ENCODE data around the gene CDK19. TPM values are rescaled to one million over a fixed set of nuclear protein-coding genes. Genes with fewer than 3 reads are reported as not detected.
"Not testable (repeated sequence)": the region's sequence is repeated elsewhere in the genome, so short reads cannot be mapped to it uniquely, and the experiment has no call there.

CDK19 gene
- total and polyA plus RNA-seq, 2 experiments from 2014 or later, result 3.3 to 11.2 TPM

DNA sequence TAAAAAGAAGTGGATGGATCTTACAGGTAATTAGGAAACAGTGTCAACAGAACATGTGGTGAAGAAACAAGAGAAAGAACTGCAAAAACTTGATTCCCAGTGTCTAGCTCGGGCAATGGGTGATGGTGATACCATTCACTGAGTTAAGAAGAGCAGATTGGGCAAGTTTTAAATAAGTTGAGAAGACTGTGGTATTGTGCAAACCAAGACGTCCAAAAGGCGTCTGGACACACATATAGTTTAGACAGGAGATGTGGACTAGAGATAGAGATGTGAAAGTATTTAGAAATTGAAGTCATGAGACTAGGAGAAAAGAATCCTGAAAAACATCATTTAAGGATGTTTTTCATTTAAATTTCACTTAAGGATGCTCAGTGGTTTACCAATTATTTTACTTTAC, 53.9 kb downstream of the CDK19 start:
- Histone ChIP-seq H4K20me1 (ENCODE audit: insufficient read depth) (no peaks in the 10 kb centered on the region), H2AFZ (no peak overlapping the region), H3K4me3 (no peak overlapping the region), H3K4me1 (ENCODE audit: insufficient read depth) (no peaks in the 10 kb centered on the region), H3F3A (ENCODE audit: insufficient read depth) (no peaks in the 10 kb centered on the region), H3K9me2 (ENCODE audit: insufficient read depth) (no peaks in the 10 kb centered on the region), H3K27me3 (replicated peaks; ENCODE audit: insufficient read depth) (no peaks in the 10 kb centered on the region), H3K9ac (no peak overlapping the region), H3K27ac (no peak overlapping the region), H3K4me2 (ENCODE audit: unreplicated experiment) (no peak overlapping the region), H3K79me2 (ENCODE audit: insufficient read depth) (no peaks in the 10 kb centered on the region; the same call in 1 of the 2 replicates), H3K36me3 (ENCODE audit: low read depth) (0 out of 2 replicates have a peak, but pooled peaks cover 2% of the 10 kb centered on the region), H3K9me3 (ENCODE audit: low read depth) (no peaks in the 10 kb centered on the region)
- TF ChIP-seq EZH2 (IDR thresholded peaks at IDR 0.05; ENCODE audit: insufficient read depth, poor library complexity, severe bottlenecking), result no peak
- TF ChIP-seq EZH2phosphoT487 (IDR thresholded peaks at IDR 0.05; ENCODE audit: insufficient read depth, low read depth), result no peak
- no peak for DNase-seq
- in situ Hi-C loops (cut with MboI), result no loop called here
- 85% methylated on average over 3 of the region's 3 CpGs for WGBS, 2 experiments (ENCODE audit: low coverage in 1 of 2, low lambda C conversion rate in 2 of 2, missing lambda C conversion rate in 2 of 2)

DNA sequence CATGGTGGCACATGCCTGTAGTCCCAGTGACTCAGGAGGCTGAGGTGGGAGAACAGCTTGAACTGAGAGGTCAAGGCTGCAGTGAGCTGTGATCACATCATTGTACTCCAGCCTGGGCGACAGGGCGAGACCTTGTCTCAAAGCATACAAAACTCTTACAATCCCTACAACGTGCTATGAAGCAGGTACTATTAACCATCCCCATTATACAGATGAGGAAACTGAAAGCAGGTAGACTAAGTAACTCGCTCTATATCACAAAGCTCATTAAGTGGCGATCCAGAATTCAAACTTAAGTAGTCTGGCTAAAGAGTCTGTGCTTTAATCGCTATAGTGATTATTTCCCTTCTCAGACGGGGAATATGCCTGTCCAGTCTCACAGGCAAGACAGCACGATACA, 54.7 kb downstream of the CDK19 start:
- in situ Hi-C loops (cut with MboI), result no loop called here
- no peak overlapping the region for H3K9ac ChIP-seq
- 95 to 99% methylated on average over 8 of the region's 8 CpGs for WGBS, 2 experiments (ENCODE audit: low coverage in 1 of 2, low lambda C conversion rate in 2 of 2, missing lambda C conversion rate in 2 of 2)

DNA sequence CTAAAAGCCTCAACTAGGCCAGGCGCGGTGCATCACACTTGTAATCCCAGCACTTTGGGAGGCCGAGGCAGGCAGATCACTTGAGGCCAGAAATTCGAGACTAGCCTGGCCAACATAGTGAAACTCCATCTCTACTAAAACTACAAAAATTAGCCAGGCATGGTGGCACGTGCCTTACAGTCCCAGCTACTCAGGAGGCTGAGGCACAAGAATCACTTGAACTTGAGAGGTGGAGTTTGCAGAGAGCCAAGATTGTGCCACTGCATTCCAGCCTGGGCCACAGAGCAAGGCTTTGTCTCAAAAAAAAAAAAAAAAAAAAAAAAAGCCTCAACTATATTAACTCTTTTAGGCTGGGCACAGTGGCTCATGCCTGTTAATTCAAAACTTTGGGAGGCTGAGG, 55.2 kb downstream of the CDK19 start:
- in situ Hi-C loops (cut with MboI); H4K20me1 ChIP-seq (ENCODE audit: insufficient read depth); H3K9me2 ChIP-seq (ENCODE audit: insufficient read depth); H3K36me3 ChIP-seq (ENCODE audit: low read depth); H3K27ac ChIP-seq; H3K4me2 ChIP-seq (ENCODE audit: unreplicated experiment); H3K9ac ChIP-seq; H2AFZ ChIP-seq; H3K4me1 ChIP-seq (ENCODE audit: insufficient read depth); H3K4me3 ChIP-seq; H3K27me3 ChIP-seq (replicated peaks; ENCODE audit: insufficient read depth); H3K79me2 ChIP-seq (ENCODE audit: insufficient read depth); H3F3A ChIP-seq (ENCODE audit: insufficient read depth); H3K9me3 ChIP-seq (ENCODE audit: low read depth); DNase-seq: not testable (repeated sequence)
- 82 to 83% methylated on average over 5 of the region's 5 CpGs for WGBS, 2 experiments (ENCODE audit: low coverage in 1 of 2, low lambda C conversion rate in 2 of 2, missing lambda C conversion rate in 2 of 2)

More for the DNA sequence above, 54.7 kb downstream of the CDK19 start:
- Histone ChIP-seq H3K4me2 (ENCODE audit: unreplicated experiment) (no peak overlapping the region), H3K79me2 (ENCODE audit: insufficient read depth) (no peaks in the 10 kb centered on the region; the same call in 1 of the 2 replicates), H3K9me3 (ENCODE audit: low read depth) (no peaks in the 10 kb centered on the region), H2AFZ (no peak overlapping the region), H3K4me3 (no peak overlapping the region), H3F3A (ENCODE audit: insufficient read depth) (no peaks in the 10 kb centered on the region), H3K27me3 (replicated peaks; ENCODE audit: insufficient read depth) (no peaks in the 10 kb centered on the region), H3K27ac (no peak overlapping the region), H4K20me1 (ENCODE audit: insufficient read depth) (no peaks in the 10 kb centered on the region), H3K9me2 (ENCODE audit: insufficient read depth) (no peaks in the 10 kb centered on the region), H3K4me1 (ENCODE audit: insufficient read depth) (no peaks in the 10 kb centered on the region), H3K36me3 (ENCODE audit: low read depth) (0 out of 2 replicates have a peak, but pooled peaks cover 2% of the 10 kb centered on the region)
- TF ChIP-seq EZH2 (IDR thresholded peaks at IDR 0.05; ENCODE audit: insufficient read depth, poor library complexity, severe bottlenecking), result no peak
- no peak for TF ChIP-seq EZH2phosphoT487 (IDR thresholded peaks at IDR 0.05; ENCODE audit: insufficient read depth, low read depth)
- no peak for DNase-seq

DNA sequence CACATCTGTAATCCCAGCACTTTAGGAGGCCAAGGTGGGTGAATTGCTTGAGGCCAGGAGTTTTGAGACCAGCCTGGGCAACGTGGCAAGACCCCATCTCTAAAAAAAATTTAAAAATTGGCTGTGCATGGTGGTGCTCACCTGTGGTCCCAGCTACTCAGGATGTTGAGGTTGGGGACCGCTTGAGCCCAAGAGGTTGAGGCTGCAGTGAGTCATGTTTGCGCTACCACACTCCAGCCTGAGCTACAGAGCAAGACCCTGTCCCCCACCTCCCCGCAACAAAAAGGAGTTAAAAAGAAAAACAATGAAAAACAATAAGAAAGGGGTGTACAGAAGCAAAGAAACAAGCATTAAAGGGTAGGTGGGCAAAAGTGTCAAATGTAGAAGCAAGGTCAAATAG, 57.3 kb downstream of the CDK19 start:
- no peak for DNase-seq
- Histone ChIP-seq H3K4me2 (ENCODE audit: unreplicated experiment) (no peak overlapping the region), H3K27me3 (replicated peaks; ENCODE audit: insufficient read depth) (no peaks in the 10 kb centered on the region), H3K9me2 (ENCODE audit: insufficient read depth) (no peaks in the 10 kb centered on the region), H3F3A (ENCODE audit: insufficient read depth) (no peaks in the 10 kb centered on the region), H2AFZ (no peak overlapping the region), H3K79me2 (ENCODE audit: insufficient read depth) (no peaks in the 10 kb centered on the region; the same call in 1 of the 2 replicates), H3K9ac (no peak overlapping the region), H3K4me3 (no peak overlapping the region), H3K36me3 (ENCODE audit: low read depth) (no peaks in the 10 kb centered on the region), H3K27ac (no peak overlapping the region), H3K4me1 (ENCODE audit: insufficient read depth) (no peaks in the 10 kb centered on the region), H3K9me3 (ENCODE audit: low read depth) (no peaks in the 10 kb centered on the region), H4K20me1 (ENCODE audit: insufficient read depth) (no peaks in the 10 kb centered on the region)
- 71 to 78% methylated on average over 4 of the region's 4 CpGs for WGBS, 2 experiments (ENCODE audit: low coverage in 1 of 2, low lambda C conversion rate in 2 of 2, missing lambda C conversion rate in 2 of 2)
- TF ChIP-seq EZH2 (IDR thresholded peaks at IDR 0.05; ENCODE audit: insufficient read depth, poor library complexity, severe bottlenecking) (no peak), EZH2phosphoT487 (IDR thresholded peaks at IDR 0.05; ENCODE audit: insufficient read depth, low read depth) (no peak)
- in situ Hi-C loops (cut with MboI), result no loop called here

DNA sequence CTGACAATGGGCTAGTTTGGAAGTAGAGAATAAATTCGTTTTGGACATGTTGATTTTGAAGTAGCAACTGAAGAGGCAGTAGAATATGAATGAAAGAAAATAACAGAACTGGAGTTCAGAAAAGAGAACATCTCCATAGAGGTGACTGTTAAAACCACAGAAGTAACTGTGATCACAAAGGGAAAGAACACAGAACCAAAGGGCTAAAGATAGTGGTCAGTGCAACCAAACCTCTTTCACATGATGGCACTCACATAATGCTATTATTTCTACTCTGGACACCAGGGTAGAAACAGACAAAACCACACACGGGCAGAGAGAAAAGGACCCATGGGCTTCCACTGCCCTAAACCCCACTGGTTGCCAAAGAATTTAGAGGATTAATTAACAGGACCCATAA, 58.5 kb downstream of the CDK19 start:
- H3K4me3 ChIP-seq, result no peak overlapping the region
- H4K20me1 ChIP-seq (ENCODE audit: insufficient read depth), result no peaks in the 10 kb centered on the region
- no peaks in the 10 kb centered on the region for H3K36me3 ChIP-seq (ENCODE audit: low read depth)
- DNase-seq, result no peak
- H3K27ac ChIP-seq, result no peak overlapping the region
- in situ Hi-C loops (cut with MboI), result no loop called here
- no peaks in the 10 kb centered on the region; the same call in 1 of the 2 replicates for H3K79me2 ChIP-seq (ENCODE audit: insufficient read depth)
- H3K9me2 ChIP-seq (ENCODE audit: insufficient read depth), result no peaks in the 10 kb centered on the region
- H3K4me2 ChIP-seq (ENCODE audit: unreplicated experiment), result no peak overlapping the region
- WGBS, 2 experiments (ENCODE audit: low coverage in 1 of 2, low lambda C conversion rate in 2 of 2, missing lambda C conversion rate in 2 of 2), result 85 to 95% methylated on average over 2 of the region's 2 CpGs
- no peaks in the 10 kb centered on the region for H3K9me3 ChIP-seq (ENCODE audit: low read depth)
- no peak overlapping the region for H2AFZ ChIP-seq
- H3K4me1 ChIP-seq (ENCODE audit: insufficient read depth), result no peaks in the 10 kb centered on the region
- TF ChIP-seq EZH2 (IDR thresholded peaks at IDR 0.05; ENCODE audit: insufficient read depth, poor library complexity, severe bottlenecking) (no peak), EZH2phosphoT487 (IDR thresholded peaks at IDR 0.05; ENCODE audit: insufficient read depth, low read depth) (no peak)
- no peaks in the 10 kb centered on the region for H3K27me3 ChIP-seq (replicated peaks; ENCODE audit: insufficient read depth)
- no peaks in the 10 kb centered on the region for H3F3A ChIP-seq (ENCODE audit: insufficient read depth)
- H3K9ac ChIP-seq, result no peak overlapping the region

All from GM23248 (cell line).